Kidney (tissue), 14 donors: ENCODE data around the gene ATG16L1. TPM values are rescaled to one million over a fixed set of nuclear protein-coding genes. Genes with fewer than 3 reads are reported as not detected.

ENCODE experiments used
- DNase-seq, 5 donors: peaks; one replicate each; pipeline ENCODE4 v3.0.0-alpha.2; 2013 to 2020
- FAIRE-seq: peaks from 2 replicates; lab custom pipeline; 2012; peaks lifted over from hg19 to GRCh38; lab: Jason Lieb, UNC
- H3K27ac ChIP-seq, 2 donors: one replicate each; pipeline ENCODE4 v1.7.0; 2013; ENCODE audit warnings: low read depth in 2 of 2, low read length in 2 of 2, inconsistent platforms in 1 of 2
- H3K27me3 ChIP-seq: one replicate; pipeline ENCODE4 v1.7.1; 2013; ENCODE audit warnings: low read length, inconsistent platforms; ENCODE audit not compliant: control insufficient read depth, insufficient read depth
- H3K36me3 ChIP-seq, 3 donors: one replicate each; pipeline versions ENCODE4 v1.7.0 to v1.7.1; 2013; ENCODE audit warnings: low read length in 3 of 3, control low read depth in 1 of 3, inconsistent platforms in 1 of 3; ENCODE audit not compliant: insufficient read depth in 3 of 3, control insufficient read depth in 2 of 3
- H3K4me1 ChIP-seq, 3 donors: one replicate each; pipeline versions ENCODE4 v1.7.0 to v1.7.1; 2013; ENCODE audit warnings: low read length in 3 of 3, inconsistent platforms in 1 of 3, low read depth in 1 of 3; ENCODE audit not compliant: control insufficient read depth in 2 of 3, insufficient read depth in 2 of 3
- H3K4me3 ChIP-seq, 3 donors: one replicate each; pipeline versions ENCODE4 v1.7.0 to v1.8.1; 2013; ENCODE audit warnings: low read length in 3 of 3, control low read depth in 1 of 3, inconsistent platforms in 1 of 3
- H3K9ac ChIP-seq, 3 donors: one replicate each; pipeline versions ENCODE4 v1.7.0 to v1.7.1; 2013; ENCODE audit warnings: low read length in 3 of 3, control low read depth in 1 of 3, inconsistent platforms in 1 of 3
- H3K9me3 ChIP-seq, 3 donors: one replicate each; pipeline versions ENCODE4 v1.7.0 to v1.7.1; 2013; ENCODE audit warnings: low read length in 3 of 3, control low read depth in 1 of 3, inconsistent platforms in 1 of 3; ENCODE audit not compliant: control insufficient read depth in 2 of 3, insufficient read depth in 1 of 3
- intact Hi-C: fragments of 100-400 bp; cut with DNase I; formaldehyde crosslinking; loops from one replicate; pipeline ENCODE4 v1.11.1; 2022
- polyA plus RNA-seq: library from polyadenylated mRNA; stranded (reverse); fragments of 350-450 nt; fragmentation: Illumina TruSeq; extraction: RNeasy Lipid Tissue Mini Kit (QIAGEN cat#74804); gene quantifications from one replicate; pipeline ENCODE4 v1.2.3, GENCODE V29; 2014; ENCODE audit warnings: low read depth, low replicate concordance; ENCODE audit not compliant: insufficient read depth
- total RNA-seq: library from RNA; stranded (reverse); fragmentation: NEBNext Ultra II Directional; extraction: Animal tissue kit (Norgen Biotek cat#: 25700); gene quantifications from one replicate; pipeline ENCODE4 v1.2.1, GENCODE V29; 2021
- TF ChIP-seq, protein P1 (sequence below): IDR thresholded peaks from 3 replicates; pipeline ENCODE4 v1.5.1; 2012; ENCODE audit warnings: mild to moderate bottlenecking, moderate library complexity, borderline replicate concordance; ENCODE audit not compliant: insufficient read depth; ENCODE audit errors: extremely low read depth
- donor health status: control.
- donor health status: control.
- donor health status: control.
- donor health status: control.
- donor health status: control.
- donor health status: DM: yes; HTN: yes; CAD: no.
- donor health status: Normal renal cell carcinoma (clear cell type).

The ATG16L1 gene
- total and polyA plus RNA-seq, 2 donors from 2014 or later, result 11.7 to 30.8 TPM

DNA sequence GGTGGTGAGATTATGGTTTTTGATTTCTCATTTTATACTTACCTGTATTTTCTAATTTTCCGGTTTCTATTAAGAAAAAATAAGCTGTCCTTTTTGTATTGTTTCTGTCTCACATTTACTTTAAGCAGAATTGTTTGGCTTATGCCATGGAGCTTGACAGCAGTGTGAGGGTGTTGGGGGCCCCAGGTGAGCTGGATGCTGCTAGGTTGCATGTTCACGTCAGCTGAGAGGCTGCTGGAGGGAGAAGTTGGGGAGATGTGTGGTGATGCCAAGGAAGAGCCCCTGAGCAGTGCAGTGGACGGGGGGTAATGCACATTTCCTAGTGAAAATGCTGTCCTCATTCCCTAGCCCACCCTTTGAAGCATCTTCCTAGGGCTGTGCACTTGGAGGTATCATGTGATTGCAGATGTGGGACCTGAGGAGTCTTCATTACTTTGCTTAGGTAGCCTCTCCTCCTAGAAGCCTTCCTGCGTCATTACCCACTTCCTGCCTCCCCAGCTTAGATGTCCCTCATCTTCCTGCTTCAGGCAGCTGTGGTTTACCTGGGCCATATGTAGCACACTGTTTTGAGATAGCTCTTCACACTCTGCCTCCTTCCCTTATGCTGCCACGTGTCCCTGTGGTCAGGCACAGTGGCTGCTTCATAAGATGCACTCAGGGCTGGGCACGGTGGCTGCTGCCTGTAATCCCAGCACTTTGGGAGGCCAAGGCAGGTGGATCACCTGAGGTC, 16.2 kb downstream of the ATG16L1 start:
- Histone ChIP-seq H3K36me3 (peaks cover 2 to 57% (median 33%) of the 10 kb centered on the region in 3 donors), H3K27me3 (no peaks in the 10 kb centered on the region), H3K4me1 (no peaks in the 10 kb centered on the region), H3K9ac (no peak overlapping the region), H3K27ac (no peak overlapping the region), H3K4me3 (no peak overlapping the region), H3K9me3 (no peaks in the 10 kb centered on the region)
- TF ChIP-seq, protein P1, sequence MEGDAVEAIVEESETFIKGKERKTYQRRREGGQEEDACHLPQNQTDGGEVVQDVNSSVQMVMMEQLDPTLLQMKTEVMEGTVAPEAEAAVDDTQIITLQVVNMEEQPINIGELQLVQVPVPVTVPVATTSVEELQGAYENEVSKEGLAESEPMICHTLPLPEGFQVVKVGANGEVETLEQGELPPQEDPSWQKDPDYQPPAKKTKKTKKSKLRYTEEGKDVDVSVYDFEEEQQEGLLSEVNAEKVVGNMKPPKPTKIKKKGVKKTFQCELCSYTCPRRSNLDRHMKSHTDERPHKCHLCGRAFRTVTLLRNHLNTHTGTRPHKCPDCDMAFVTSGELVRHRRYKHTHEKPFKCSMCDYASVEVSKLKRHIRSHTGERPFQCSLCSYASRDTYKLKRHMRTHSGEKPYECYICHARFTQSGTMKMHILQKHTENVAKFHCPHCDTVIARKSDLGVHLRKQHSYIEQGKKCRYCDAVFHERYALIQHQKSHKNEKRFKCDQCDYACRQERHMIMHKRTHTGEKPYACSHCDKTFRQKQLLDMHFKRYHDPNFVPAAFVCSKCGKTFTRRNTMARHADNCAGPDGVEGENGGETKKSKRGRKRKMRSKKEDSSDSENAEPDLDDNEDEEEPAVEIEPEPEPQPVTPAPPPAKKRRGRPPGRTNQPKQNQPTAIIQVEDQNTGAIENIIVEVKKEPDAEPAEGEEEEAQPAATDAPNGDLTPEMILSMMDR, result no peak
- intact Hi-C loops, result no loop called here
- DNase-seq (no peak), FAIRE-seq (no peak)

DNA sequence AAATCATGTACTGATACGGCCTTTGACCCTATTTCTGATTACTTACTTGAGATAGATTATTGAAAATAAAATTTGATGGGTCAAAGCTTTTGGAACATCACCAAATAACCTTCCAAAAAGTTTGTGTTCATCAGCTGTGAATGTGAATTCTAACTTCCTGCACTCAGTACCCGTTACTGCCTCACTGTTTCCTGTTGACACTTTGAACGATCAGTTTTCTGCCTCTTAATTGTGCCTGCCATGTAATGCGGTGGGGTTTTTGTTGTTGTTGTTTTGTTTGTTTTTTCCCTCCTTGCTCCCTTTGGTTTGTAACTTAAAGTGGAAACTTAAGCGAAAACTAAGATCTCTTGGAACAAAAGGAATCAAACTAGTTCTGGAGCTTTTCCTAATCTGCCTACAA, 18.9 kb downstream of the ATG16L1 start:
- intact Hi-C loops, result no loop called here
- Histone ChIP-seq H3K4me3 (no peak overlapping the region), H3K9ac (no peak overlapping the region), H3K9me3 (no peaks in the 10 kb centered on the region), H3K27ac (no peak overlapping the region), H3K36me3 (peaks cover 9 to 57% (median 30%) of the 10 kb centered on the region in 3 donors), H3K4me1 (no peaks in the 10 kb centered on the region), H3K27me3 (no peaks in the 10 kb centered on the region)
- DNase-seq (no peak), FAIRE-seq (no peak)
- TF ChIP-seq, protein P1, result no peak

DNA sequence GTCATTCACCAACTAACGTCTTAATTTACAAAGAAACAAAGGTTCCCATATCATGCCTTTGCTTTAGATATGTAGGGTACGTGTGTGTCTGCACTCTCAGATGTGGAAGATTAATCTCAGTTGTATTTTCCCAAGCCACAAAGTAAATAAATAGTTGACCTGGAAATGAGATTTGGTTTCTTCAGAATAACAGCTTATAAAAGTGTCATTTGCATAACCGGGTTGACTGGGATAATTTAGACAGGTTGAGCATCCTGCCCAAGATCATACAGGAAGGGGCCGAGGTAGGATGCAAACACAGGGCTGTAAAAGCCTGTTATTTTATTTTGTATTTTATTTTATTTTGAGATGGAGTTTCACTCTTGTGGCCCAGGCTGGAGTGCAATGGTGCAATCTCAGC, 19.5 kb downstream of the ATG16L1 start:
- Histone ChIP-seq H3K27me3 (no peaks in the 10 kb centered on the region), H3K36me3 (peaks cover 9 to 61% (median 36%) of the 10 kb centered on the region in 3 donors), H3K9ac (no peak overlapping the region), H3K4me1 (no peaks in the 10 kb centered on the region), H3K9me3 (no peaks in the 10 kb centered on the region), H3K27ac (no peak overlapping the region), H3K4me3 (no peak overlapping the region)
- TF ChIP-seq, protein P1, result no peak
- intact Hi-C loops, result no loop called here
- DNase-seq (no peak), FAIRE-seq (no peak)
